Uterus (tissue), 4 donors: ENCODE results near the gene SRPK2. TPM values are rescaled to one million over a fixed set of nuclear protein-coding genes. Genes with fewer than 3 reads are reported as not detected.
"Not testable (repeated sequence)": the region's sequence is repeated elsewhere in the genome, so short reads cannot be mapped to it uniquely, and the experiment has no call there.

Source experiments
- DNase-seq, 2 donors: peaks; one replicate each; pipeline ENCODE4 v3.0.0-alpha.2; 2019 to 2020
- H3K27ac ChIP-seq, 2 donors: fragments of 200-600 bp; sonication (generic); 1 replicate in 1 of 2; 2 replicates in 1 of 2; pipeline ENCODE4 v1.5.1; 2016 to 2018
- H3K27me3 ChIP-seq, 2 donors: fragments of 200-600 bp; sonication (generic); one replicate each; pipeline ENCODE4 v1.5.1; 2018 to 2019; ENCODE audit warnings: control low read depth in 1 of 2
- H3K36me3 ChIP-seq, 2 donors: fragments of 200-600 bp; sonication (generic); one replicate each; pipeline ENCODE4 v1.5.1; 2019; ENCODE audit warnings: control low read depth in 1 of 2
- H3K4me1 ChIP-seq, 2 donors: fragments of 200-600 bp; sonication (generic); one replicate each; pipeline ENCODE4 v1.5.1; 2018 to 2019; ENCODE audit warnings: control low read depth in 1 of 2
- H3K4me3 ChIP-seq, 2 donors: fragments of 200-600 bp; sonication (generic); 1 replicate in 1 of 2; 2 replicates in 1 of 2; pipeline ENCODE4 v1.5.1; 2018 to 2019; ENCODE audit warnings: mild to moderate bottlenecking in 1 of 2
- H3K9me3 ChIP-seq, 2 donors: fragments of 200-600 bp; sonication (generic); one replicate each; pipeline ENCODE4 v1.5.1; 2019; ENCODE audit warnings: control low read depth in 1 of 2
- CTCF ChIP-seq, 4 experiments: fragments of 200-600 bp in 2 of 4; fragments of 450-650 bp in 2 of 4; sonication (generic) in 2 of 4; IDR thresholded peaks; one replicate each; pipeline ENCODE4 v1.5.1; 2016 to 2019; ENCODE audit warnings: antibody characterized with exemption in 4 of 4, mild to moderate bottlenecking in 2 of 4, moderate library complexity in 1 of 4
- POLR2A ChIP-seq, 2 donors: fragments of 450-650 bp; IDR thresholded peaks; one replicate each; pipeline ENCODE4 v1.6.1; 2016; ENCODE audit warnings: antibody characterized with exemption in 2 of 2, mild to moderate bottlenecking in 1 of 2, moderate library complexity in 1 of 2
- intact Hi-C: fragments of 100-400 bp; cut with DNase I; formaldehyde crosslinking; loops from one replicate; pipeline ENCODE4 v1.15.1; 2023; ENCODE audit warnings: low total_unique reads
- total RNA-seq, 4 donors: library from RNA; depleted of rRNA in 3 of 4; stranded (reverse); fragments of >200 nt in 3 of 4; gene quantifications; one replicate each; pipeline versions ENCODE4 v1.1.0 to v1.2.4, GENCODE V29; 2014 to 2023
- donor health status: DM: yes; HTN: yes; CAD: no.

The SRPK2 gene
- total RNA-seq, 4 donors from 2014 or later: 40.0 to 129 (median 76.6) TPM

GRCh38 chr7:105345003-105345402 is 43.7 kb downstream of the SRPK2 start:
- H3K9me3 ChIP-seq: no peaks in the 10 kb centered on the region
- intact Hi-C loops: no loop called here
- no peak overlapping the region for H3K4me3 ChIP-seq
- DNase-seq: no peak
- H3K4me1 ChIP-seq: no peaks in the 10 kb centered on the region
- no peaks in the 10 kb centered on the region for H3K27me3 ChIP-seq
- no peak overlapping the region for H3K27ac ChIP-seq
- no peak for TF ChIP-seq CTCF (IDR thresholded peaks at IDR 0.05)
- no peak for TF ChIP-seq POLR2A (IDR thresholded peaks at IDR 0.05)
- no peaks in the 10 kb centered on the region for H3K36me3 ChIP-seq

DNA sequence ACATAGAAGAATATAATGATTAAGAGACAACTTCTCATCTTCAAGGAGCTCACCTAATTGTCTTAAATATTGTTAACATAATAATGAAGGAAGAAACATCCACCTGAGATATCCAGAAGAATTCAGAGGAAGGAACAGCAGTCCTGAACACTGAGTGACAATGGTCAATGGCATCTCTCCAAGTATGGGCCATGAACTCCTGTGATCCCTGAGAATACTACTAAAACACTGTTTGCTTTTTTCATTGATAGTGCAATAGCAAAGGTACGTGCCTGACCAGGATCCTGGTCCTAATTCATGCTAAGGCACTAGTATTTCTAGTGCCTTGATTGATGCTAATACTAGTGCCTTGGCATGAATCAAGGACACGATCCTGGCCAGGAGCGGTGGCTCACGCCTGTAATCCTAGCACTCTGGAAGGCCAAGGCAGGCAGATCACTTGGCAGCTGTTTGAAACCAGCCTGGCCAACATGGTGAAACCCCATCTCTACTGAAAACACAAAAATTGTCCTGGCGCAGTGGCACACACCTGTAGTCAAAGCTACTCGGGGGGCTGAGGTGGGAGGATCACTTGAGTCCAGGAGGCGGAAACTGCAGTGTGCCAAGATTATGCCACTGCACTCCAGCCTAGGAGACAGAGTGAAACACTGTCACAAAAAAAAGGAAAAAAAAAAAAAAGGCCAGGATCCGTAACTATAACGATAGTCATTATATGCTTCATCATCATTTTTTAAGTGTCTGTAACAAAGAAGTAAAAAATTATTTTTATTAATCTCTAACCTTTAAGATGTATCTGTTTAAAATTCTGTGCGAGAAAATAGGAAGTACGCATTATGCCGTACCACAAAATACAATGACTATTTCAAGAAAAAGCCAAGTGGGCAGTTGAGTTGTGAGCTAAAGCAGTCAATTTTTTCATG is 49.1 kb downstream of the SRPK2 start:
- no peak overlapping the region for H3K27ac ChIP-seq
- intact Hi-C loops: no loop called here

GRCh38 chr7:105337529-105337928 is 51.2 kb downstream of the SRPK2 start:
- DNase-seq: no peak
- TF ChIP-seq CTCF (IDR thresholded peaks at IDR 0.05) (no peak), POLR2A (IDR thresholded peaks at IDR 0.05) (no peak)
- Histone ChIP-seq H3K27ac (no peak overlapping the region), H3K4me1 (no peaks in the 10 kb centered on the region), H3K9me3 (no peaks in the 10 kb centered on the region), H3K4me3 (no peak overlapping the region), H3K36me3 (no peaks in the 10 kb centered on the region), H3K27me3 (no peaks in the 10 kb centered on the region)
- intact Hi-C loops: no loop called here

More for the DNA sequence above, 49.1 kb downstream of the SRPK2 start:
- Histone ChIP-seq H3K4me1 (no peaks in the 10 kb centered on the region), H3K9me3 (no peaks in the 10 kb centered on the region), H3K36me3 (no peaks in the 10 kb centered on the region), H3K27me3 (no peaks in the 10 kb centered on the region), H3K4me3 (no peak overlapping the region)
- TF ChIP-seq CTCF (IDR thresholded peaks at IDR 0.05): no peak
- no peak for TF ChIP-seq POLR2A (IDR thresholded peaks at IDR 0.05)
- DNase-seq: no peak

GRCh38 chr7:105336009-105336408 is 52.7 kb downstream of the SRPK2 start:
- intact Hi-C loops: no loop called here
- Histone ChIP-seq H3K36me3 (no peaks in the 10 kb centered on the region), H3K27me3 (no peaks in the 10 kb centered on the region), H3K9me3 (no peaks in the 10 kb centered on the region), H3K4me3 (no peak overlapping the region), H3K4me1 (no peaks in the 10 kb centered on the region), H3K27ac (no peak overlapping the region)
- DNase-seq: no peak
- TF ChIP-seq POLR2A (IDR thresholded peaks at IDR 0.05): no peak
- TF ChIP-seq CTCF (IDR thresholded peaks at IDR 0.05): peak in 3 of 4 experiments; percentile 13 to 31 (median 28)

DNA sequence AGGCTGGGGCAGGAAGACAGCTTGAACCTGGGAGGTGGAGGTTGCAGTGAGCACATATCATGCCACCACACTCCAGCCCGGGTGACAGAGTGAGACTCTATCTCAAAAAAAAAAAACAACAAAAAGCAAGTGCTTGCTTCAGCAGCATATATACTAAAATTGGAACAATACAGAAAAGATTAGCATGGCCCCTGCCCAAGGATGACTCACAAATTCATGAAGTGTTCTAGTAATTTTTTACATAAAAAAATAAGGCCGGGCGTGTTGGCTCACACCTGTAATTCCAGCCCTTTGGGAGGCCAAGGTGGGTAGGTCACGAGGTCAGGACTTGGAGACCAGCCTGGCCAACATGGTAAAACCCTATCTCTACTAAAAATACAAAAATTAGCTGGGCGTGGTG is 56.1 kb downstream of the SRPK2 start:
- H3K27ac ChIP-seq, H3K27me3 ChIP-seq, intact Hi-C loops, DNase-seq, H3K9me3 ChIP-seq, H3K4me1 ChIP-seq, H3K4me3 ChIP-seq, H3K36me3 ChIP-seq: not testable (repeated sequence)
